K562 (cell line): ENCODE measurements around the gene HRAS. TPM values are rescaled to one million over a fixed set of nuclear protein-coding genes. Genes with fewer than 3 reads are reported as not detected.
A peak's percentile ranks its signal among the peaks of the same experiment; 100 is the strongest.

Source experiments
- AFF1 ChIP-seq, 2 experiments: fragments of 450-650 bp; IDR thresholded peaks; 2 replicates each; pipeline ENCODE4 v1.6.1; 2018; ENCODE audit warnings: mild to moderate bottlenecking in 2 of 2, low read depth in 1 of 2; ENCODE audit not compliant: partially characterized antibody in 2 of 2
- BCOR ChIP-seq: fragments of 450-650 bp; IDR thresholded peaks from 2 replicates; pipeline ENCODE4 v1.6.1; 2016
- CBFB ChIP-seq: sonication (generic); formaldehyde crosslinking; IDR thresholded peaks from 2 replicates; pipeline ENCODE4 v1.4.0; 2020; ENCODE audit warnings: mild to moderate bottlenecking, missing genetic modification reagents
- FOXJ3 ChIP-seq: sonication (generic); formaldehyde crosslinking; IDR thresholded peaks from 2 replicates; pipeline ENCODE4 v1.4.0; 2020; ENCODE audit warnings: mild to moderate bottlenecking, missing genetic modification reagents
- KDM4B ChIP-seq, 2 experiments: fragments of 450-650 bp in 1 of 2; sonication (generic) in 1 of 2; IDR thresholded peaks; 2 replicates each; pipeline ENCODE4 v1.6.1; 2016 to 2017; ENCODE audit warnings: borderline replicate concordance in 2 of 2, antibody characterized with exemption in 1 of 2, low read depth in 1 of 2, mild to moderate bottlenecking in 1 of 2
- KHSRP ChIP-seq: fragments of 450-650 bp; IDR thresholded peaks from 2 replicates; pipeline ENCODE4 v1.6.1; 2017
- NCOA1 ChIP-seq: fragments of 450-650 bp; IDR thresholded peaks from 2 replicates; pipeline ENCODE4 v1.6.1; 2016; ENCODE audit warnings: low read depth
- NKRF ChIP-seq: fragments of 450-650 bp; IDR thresholded peaks from 2 replicates; pipeline ENCODE4 v1.6.1; 2016; ENCODE audit warnings: borderline replicate concordance
- UBTF ChIP-seq, 2 experiments: IDR thresholded peaks; 2 replicates each; pipeline ENCODE4 v1.6.1; 2012; ENCODE audit warnings: improper control_type of control experiment in 2 of 2, low read depth in 2 of 2, low read length in 2 of 2, borderline replicate concordance in 1 of 2
- ZNF609 ChIP-seq: sonication (generic); formaldehyde crosslinking; IDR thresholded peaks from 2 replicates; pipeline ENCODE4 v1.8.1; 2023; ENCODE audit warnings: missing genetic modification reagents, mild to moderate bottlenecking, borderline replicate concordance
- polyA plus RNA-seq, 8 experiments: library from polyadenylated mRNA; depleted of rRNA in 4 of 8; stranded (reverse) in 5 of 8; unstranded in 3 of 8; fragments of >200 nt; fragmentation: Nextera tagmentation in 2 of 8; fragmentation: Illumina TruSeq in 1 of 8; extraction: Ambion mirVana in 2 of 8; extraction: Trizol in 1 of 8; gene quantifications; 2 replicates each; pipeline versions ENCODE4 v1.2.1 to v1.2.3, GENCODE V29; 2011 to 2014; ENCODE audit warnings: inconsistent platforms in 1 of 8, missing spikeins in 1 of 8
- total RNA-seq, 7 experiments: library from RNA; depleted of rRNA in 6 of 7; stranded (reverse); fragments of >200 nt in 6 of 7; fragmentation: Illumina TruSeq in 2 of 7; extraction: Trizol in 2 of 7; gene quantifications; 2 replicates each; pipeline versions ENCODE4 v1.2.1 to v1.2.3, GENCODE V29; 2011 to 2021; ENCODE audit warnings: low replicate concordance in 1 of 7

The HRAS gene
- total and polyA plus RNA-seq, 9 of the 15 experiments (the other 6 are each of a cell fraction or from before 2014, with no cell fraction given): 2.8 to 73.5 (median 29.6) TPM

GRCh38 chr11:506238-506994, 29.0 kb downstream of the HRAS start (continued):
- TF ChIP-seq AFF1 (IDR thresholded peaks at IDR 0.05; ENCODE audit: low read depth in 1 of 2, partially characterized antibody in 2 of 2) (peak; percentile 26 to 31), KDM4B (IDR thresholded peaks at IDR 0.05; ENCODE audit: borderline replicate concordance in 2 of 2, low read depth in 1 of 2) (peak in 1 of 2 experiments; percentile 30; a peak in 1 of 4 replicates), UBTF (IDR thresholded peaks at IDR 0.05; ENCODE audit: borderline replicate concordance in 1 of 2, low read depth in 2 of 2, low read length in 2 of 2) (peak in 1 of 2 experiments; percentile 79; a peak in 2 of 4 replicates), FOXJ3 (no peak), NCOA1 (no peak), CBFB (CRISPR knock-in tag) (no peak), BCOR (no peak), KHSRP (no peak; the same call in 1 of the 2 replicates), ZNF609 (CRISPR knock-in tag) (no peak), NKRF (peak; percentile 96)
